H9 (cell line): ENCODE measurements around the gene BICD1. TPM values are rescaled to one million over a fixed set of nuclear protein-coding genes. Genes with fewer than 3 reads are reported as not detected.
A peak's percentile ranks its signal among the peaks of the same experiment; 100 is the strongest.

Experiments used
- DNase-seq: peaks from one replicate; pipeline ENCODE4 v3.0.0-alpha.2; 2017
- H2AFZ ChIP-seq: one replicate; pipeline ENCODE4 v1.6.1; 2013; ENCODE audit warnings: mild to moderate bottlenecking, low read length, control low read depth, moderate library complexity
- H2AK5ac ChIP-seq: 2 replicates; pipeline ENCODE4 v1.6.1; 2013; ENCODE audit warnings: low read length, control low read depth, mixed read lengths; ENCODE audit not compliant: insufficient read length
- H2BK120ac ChIP-seq: one replicate; pipeline ENCODE4 v1.6.1; 2013; ENCODE audit warnings: low read depth, mild to moderate bottlenecking, low read length, control low read depth, inconsistent platforms; ENCODE audit not compliant: poor library complexity, severe bottlenecking
- H2BK12ac ChIP-seq: 2 replicates; pipeline ENCODE4 v1.6.1; 2013; ENCODE audit warnings: low read length, control low read depth, mixed read lengths, low read depth; ENCODE audit not compliant: insufficient read length
- H2BK15ac ChIP-seq: 2 replicates; pipeline ENCODE4 v1.6.1; 2013; ENCODE audit warnings: low read depth, low read length, control low read depth
- H2BK20ac ChIP-seq: one replicate; pipeline ENCODE4 v1.6.1; 2013; ENCODE audit warnings: low read depth, mild to moderate bottlenecking, low read length, control low read depth, inconsistent platforms; ENCODE audit not compliant: poor library complexity, severe bottlenecking
- H2BK5ac ChIP-seq: 2 replicates; pipeline ENCODE4 v1.6.1; 2013; ENCODE audit warnings: low read length, control low read depth, mixed read lengths; ENCODE audit not compliant: insufficient read length
- H3K14ac ChIP-seq: 2 replicates; pipeline ENCODE4 v1.6.1; 2013; ENCODE audit warnings: low read length, control low read depth; ENCODE audit not compliant: insufficient read depth
- H3K18ac ChIP-seq: 2 replicates; pipeline ENCODE4 v1.6.1; 2013; ENCODE audit warnings: low read depth, mild to moderate bottlenecking, mixed read lengths, low read length, control low read depth; ENCODE audit not compliant: insufficient read length
- H3K23ac ChIP-seq: 2 replicates; pipeline ENCODE4 v1.6.1; 2013; ENCODE audit warnings: low read length, control low read depth, mixed read lengths, low read depth; ENCODE audit not compliant: insufficient read length
- H3K23me2 ChIP-seq: 2 replicates; pipeline ENCODE4 v1.6.1; 2013; ENCODE audit warnings: low read depth, mild to moderate bottlenecking, mixed read lengths, low read length, control low read depth; ENCODE audit not compliant: insufficient read length, poor library complexity, severe bottlenecking
- H3K27ac ChIP-seq: 2 replicates; pipeline ENCODE4 v1.5.1; 2013; ENCODE audit warnings: low read length, control low read depth, mixed read lengths, low read depth; ENCODE audit not compliant: insufficient read length
- H3K27me3 ChIP-seq: 2 replicates; pipeline ENCODE4 v1.6.1; 2013; ENCODE audit warnings: low read length, control low read depth, inconsistent platforms; ENCODE audit not compliant: insufficient read depth
- H3K4ac ChIP-seq: 2 replicates; pipeline ENCODE4 v1.6.1; 2013; ENCODE audit warnings: low read depth, mild to moderate bottlenecking, control low read depth, inconsistent platforms, low read length, moderate library complexity
- H3K4me1 ChIP-seq: 2 replicates; pipeline ENCODE4 v1.6.1; 2013; ENCODE audit warnings: low read length, control low read depth, inconsistent platforms; ENCODE audit not compliant: insufficient read depth
- H3K4me2 ChIP-seq: 2 replicates; pipeline ENCODE4 v1.6.1; 2013; ENCODE audit warnings: low read length, control low read depth, mixed read lengths; ENCODE audit not compliant: insufficient read length, insufficient read depth
- H3K56ac ChIP-seq: 2 replicates; pipeline ENCODE4 v1.6.1; 2013; ENCODE audit warnings: low read depth, mild to moderate bottlenecking, mixed read lengths, low read length, control low read depth; ENCODE audit not compliant: insufficient read length
- H3K79me1 ChIP-seq: 2 replicates; pipeline ENCODE4 v1.6.1; 2013; ENCODE audit warnings: low read depth, mild to moderate bottlenecking, moderate library complexity, low read length, control low read depth, inconsistent platforms; ENCODE audit not compliant: insufficient read depth, poor library complexity, severe bottlenecking
- H3K79me2 ChIP-seq: 2 replicates; pipeline ENCODE4 v1.6.1; 2013; ENCODE audit warnings: low read length, control low read depth, inconsistent platforms; ENCODE audit not compliant: insufficient read depth
- H3K9ac ChIP-seq: 2 replicates; pipeline ENCODE4 v1.6.1; 2013; ENCODE audit warnings: low read length, control low read depth, mixed read lengths; ENCODE audit not compliant: insufficient read length; ENCODE audit errors: extremely low read depth
- H3K9me3 ChIP-seq: one replicate; pipeline ENCODE4 v1.6.1; 2013; ENCODE audit warnings: low read depth, low read length, inconsistent platforms; ENCODE audit not compliant: control insufficient read depth
- H3T11ph ChIP-seq: one replicate; pipeline ENCODE4 v1.6.1; 2013; ENCODE audit warnings: mild to moderate bottlenecking, low read length, control low read depth, inconsistent platforms
- H4K20me1 ChIP-seq: one replicate; pipeline ENCODE4 v1.6.1; 2013; ENCODE audit not compliant: control insufficient read depth, insufficient read length, insufficient read depth
- H4K5ac ChIP-seq: 2 replicates; pipeline ENCODE4 v1.6.1; 2013; ENCODE audit warnings: low read depth, mild to moderate bottlenecking, mixed read lengths, low read length, control low read depth; ENCODE audit not compliant: insufficient read length
- H4K8ac ChIP-seq: replicated peaks from 2 replicates; pipeline ENCODE4 v1.6.1; 2013; ENCODE audit warnings: low read length, control low read depth, mixed read lengths, low read depth; ENCODE audit not compliant: insufficient read length
- H4K91ac ChIP-seq: 2 replicates; pipeline ENCODE4 v1.6.1; 2013; ENCODE audit warnings: low read depth, mild to moderate bottlenecking, moderate library complexity, mixed read lengths, low read length, control low read depth; ENCODE audit not compliant: insufficient read length
- H3K27ac Mint-ChIP-seq, 3 experiments: 2 replicates in 2 of 3; 3 replicates in 1 of 3; pipeline ENCODE4 v1.8.0; 2020 to 2021; ENCODE audit warnings: mixed read lengths in 3 of 3, mild to moderate bottlenecking in 1 of 3, moderate library complexity in 1 of 3
- H3K27me3 Mint-ChIP-seq: 2 replicates; pipeline ENCODE4 v1.8.0; 2021; ENCODE audit warnings: low read depth, mild to moderate bottlenecking, moderate library complexity, mixed read lengths
- H3K36me3 Mint-ChIP-seq, 3 experiments: 2 replicates in 2 of 3; 3 replicates in 1 of 3; pipeline ENCODE4 v1.8.0; 2020 to 2021; ENCODE audit warnings: low read depth in 3 of 3, mixed read lengths in 3 of 3; ENCODE audit not compliant: insufficient read depth in 1 of 3
- H3K4me1 Mint-ChIP-seq, 2 experiments: 2 replicates each; pipeline ENCODE4 v1.8.0; 2020; ENCODE audit warnings: mixed read lengths in 2 of 2
- H3K4me3 Mint-ChIP-seq, 2 experiments: 2 replicates in 1 of 2; 3 replicates in 1 of 2; pipeline ENCODE4 v1.8.0; 2020 to 2021; ENCODE audit warnings: mild to moderate bottlenecking in 2 of 2, mixed read lengths in 2 of 2, moderate library complexity in 1 of 2
- H3K9me3 Mint-ChIP-seq, 2 experiments: 2 replicates in 1 of 2; 3 replicates in 1 of 2; pipeline ENCODE4 v1.8.0; 2020; ENCODE audit warnings: mild to moderate bottlenecking in 2 of 2, mixed read lengths in 2 of 2, moderate library complexity in 1 of 2
- CTCF ChIP-seq: fragments of 200-600 bp; sonication (generic); conservative IDR thresholded peaks from 3 replicates; pipeline ENCODE4 v1.8.0; 2021; ENCODE audit warnings: antibody characterized with exemption, mild to moderate bottlenecking
- WGBS: extraction: QIAGEN DNeasy Blood & Tissue Kit; methylation state at CpG from one replicate; pipeline ENCODE4 v1.1.7; 2013; ENCODE audit warnings: missing lambda C conversion rate, low lambda C conversion rate, mixed read lengths; ENCODE audit not compliant: insufficient read length; ENCODE audit errors: extremely low coverage; 5-methylcytosine and 5-hydroxymethylcytosine counted together
- total RNA-seq: library from RNA; stranded (reverse); gene quantifications from 2 replicates; pipeline ENCODE4 v1.2.1, GENCODE V29; 2021

The BICD1 gene
- total RNA-seq, 1 experiment from 2014 or later, result 134 TPM

- Histone ChIP-seq H3K9ac (no peak overlapping the region), H2AK5ac (no peak overlapping the region), H2BK5ac (no peak overlapping the region), H4K91ac (no peak overlapping the region), H3K27me3 (no peaks in the 10 kb centered on the region), H3T11ph (peak overlapping the region; percentile 67), H3K79me2 (no peaks in the 10 kb centered on the region; the same call in 1 of the 2 replicates), H3K4me1 (peaks cover 9% of the 10 kb centered on the region), H3K4ac (no peak overlapping the region), H4K20me1 (no peaks in the 10 kb centered on the region), H2BK120ac (no peak overlapping the region), H3K23ac (no peak overlapping the region), H3K27ac (no peak overlapping the region), H3K9me3 (no peaks in the 10 kb centered on the region), H2AFZ (no peak overlapping the region), H4K5ac (no peak overlapping the region), H3K79me1 (peaks cover 7% of the 10 kb centered on the region), H3K4me2 (no peak overlapping the region), H3K18ac (no peak overlapping the region), H3K56ac (no peak overlapping the region), H2BK20ac (no peak overlapping the region), H4K8ac (no peak overlapping the region), H2BK12ac (no peak overlapping the region), H2BK15ac (no peak overlapping the region), H3K23me2 (no peaks in the 10 kb centered on the region), H3K14ac (no peak overlapping the region)
- no peak for TF ChIP-seq CTCF
- Mint-ChIP-seq H3K27me3 (no peaks in the 10 kb centered on the region), H3K4me3 (no peak overlapping the region), H3K27ac (peak overlapping the region in 2 of 3 experiments; percentile 42 to 49; a peak in 4 of 7 replicates), H3K9me3 (no peaks in the 10 kb centered on the region), H3K36me3 (peaks cover 3 to 17% (median 8%) of the 10 kb centered on the region in 3 experiments; a peak in 4 of 7 replicates), H3K4me1 (peaks cover 33 to 35% of the 10 kb centered on the region in 2 experiments)
- no peak for DNase-seq
- WGBS, result no CpG with 5 or more reads among the region's 10 CpGs
These were observed 164.4 kb downstream of the BICD1 start for GRCh38 chr12:32270818-32271710.
